ENCODE results near the gene S100A1. TPM values are rescaled to one million over a fixed set of nuclear protein-coding genes. Genes with fewer than 3 reads are reported as not detected.

S100A1 gene
- total and polyA plus RNA-seq, 10 of the 15 experiments (the other 5 are each of a cell fraction or from before 2014, with no cell fraction given), result 0.13 to 0.29 TPM; not detected in 8

- intact Hi-C loops (cut with micrococcal nuclease; ENCODE audit: unreplicated experiment), result loop anchor here (2.0 kb wide), 1 partner anchor 37 kb away; the partner anchor contains the start of gene ILF2
- peaks cover 31% of the 10 kb centered on the region for H3K79me2 ChIP-seq (ENCODE audit: control insufficient read depth, insufficient read depth, low read length)
- H3K27me3 ChIP-seq (replicated peaks in 1 of 2; ENCODE audit: control insufficient read depth in 2 of 2, insufficient read depth in 2 of 2, low read length in 1 of 2), result no peaks in the 10 kb centered on the region
- peaks cover 6% of the 10 kb centered on the region for H3K4me1 ChIP-seq (ENCODE audit: control insufficient read depth, insufficient read depth, low read length)
- ChIA-PET POLR2A (interaction anchor here (0.5 to 2.4 kb wide), 25 partner anchors 10 to 329 kb away, joined by 3 to 35 read pairs (median 4); partner anchors contain the start of genes INTS3, S100A4, S100A6 and SLC39A1), CTCF (interaction anchor here (0.6 to 3.0 kb wide), 17 partner anchors 10 to 400 kb away, joined by 3 to 25 read pairs (median 5); partner anchors contain the start of genes ILF2 and S100A6), RAD21 (ENCODE audit: unreplicated experiment) (interaction anchor here (0.6 to 3.1 kb wide), 20 partner anchors 9 to 371 kb away, joined by 3 to 13 read pairs (median 4); partner anchors contain the start of genes INTS3, JTB, RAB13 and S100A6), SMC1A (ENCODE audit: uncharacterized antibody, unreplicated experiment) (interaction anchor here (0.6 to 3.0 kb wide), 21 partner anchors 10 to 354 kb away, joined by 3 to 29 read pairs (median 4); partner anchors contain the start of gene SNAPIN)
- H3K4me3 ChIP-seq, result peak within 1 kb of the TSS; percentile 89
- peaks cover 1 to 23% of the 10 kb centered on the region in 2 experiments; a peak in 3 of 4 replicates for H3K36me3 ChIP-seq (ENCODE audit: control insufficient read depth in 2 of 2, insufficient read depth in 2 of 2, low read length in 1 of 2)
- peak within 1 kb of the TSS; percentile 97 for H3K9ac ChIP-seq (ENCODE audit: control insufficient read depth, insufficient read depth, low read length)
- in situ Hi-C loops (cut with MboI), result no loop called here
- peak within 1 kb of the TSS; percentile 90 for H3K4me2 ChIP-seq (ENCODE audit: control insufficient read depth, insufficient read depth)
- peak; percentile 96 for ATAC-seq
- H2AFZ ChIP-seq (ENCODE audit: control insufficient read depth, low read depth, low read length), result peak within 1 kb of the TSS; percentile 51
- peak; percentile 95 for DNase-seq (ENCODE audit: low read depth, low spot score)
- no peaks in the 10 kb centered on the region for H4K20me1 ChIP-seq (ENCODE audit: control insufficient read depth, insufficient read depth)
- WGBS (ENCODE audit: insufficient coverage, insufficient replicate concordance, low lambda C conversion rate, missing lambda C conversion rate), result 2% methylated on average over 61 of the region's 65 CpGs
- H3K9me3 ChIP-seq (replicated peaks; ENCODE audit: control insufficient read depth, insufficient read depth, low read length), result no peaks in the 10 kb centered on the region
- H3K27ac ChIP-seq (ENCODE audit: control insufficient read depth, insufficient read depth), result peak within 1 kb of the TSS; percentile 98
- BruUV-seq (replicated peaks), result TSS peak; percentile 88
- peak; percentile 99 for FAIRE-seq
- TF ChIP-seq MYB (IDR thresholded peaks at IDR 0.05; ENCODE audit: borderline replicate concordance, low read depth, low read length) (no peak), MTA3 (IDR thresholded peaks at IDR 0.05; ENCODE audit: borderline replicate concordance, low read length) (no peak; the same call in 1 of the 2 replicates), NR2F1 (conservative IDR thresholded peaks at IDR 0.05) (0 out of 2 replicates have a peak, but pooled peaks have one; percentile 38), EGR1 (IDR thresholded peaks at IDR 0.05; ENCODE audit: borderline replicate concordance in 1 of 2, low read depth in 2 of 2, low read length in 2 of 2) (peak; percentile 52 to 92; a peak in 2 of 3 replicates), SIN3A (IDR thresholded peaks at IDR 0.05; ENCODE audit: low read depth, low read length) (peak; percentile 89), TAF1 (IDR thresholded peaks at IDR 0.05; ENCODE audit: borderline replicate concordance, low read depth, low read length) (peak; percentile 94), YY1 (IDR thresholded peaks at IDR 0.05; ENCODE audit: low read depth, low read length) (peak; percentile 100), SPI1 (IDR thresholded peaks at IDR 0.05; ENCODE audit: borderline replicate concordance, insufficient read depth, low read depth, low read length) (0 out of 2 replicates have a peak, but pooled peaks have one; percentile 25), BCL11A (IDR thresholded peaks at IDR 0.05; ENCODE audit: low read depth, low read length) (no peak), IKZF1 (conservative IDR thresholded peaks at IDR 0.05) (peak; percentile 87), RELA (IDR thresholded peaks at IDR 0.05; ENCODE audit: borderline replicate concordance, partially characterized antibody) (peak; percentile 38), LARP7 (IDR thresholded peaks at IDR 0.05) (peak; percentile 97), YBX1 (IDR thresholded peaks at IDR 0.05) (no peak), PML (IDR thresholded peaks at IDR 0.05; ENCODE audit: low read length) (peak; percentile 99), GABPA (IDR thresholded peaks at IDR 0.05; ENCODE audit: low read depth) (no peak), MXI1 (IDR thresholded peaks at IDR 0.05; ENCODE audit: low read depth, low read length) (peak; percentile 20; the same call in 1 of the 2 replicates), RAD21 (IDR thresholded peaks at IDR 0.05; ENCODE audit: insufficient read depth, low read depth, low read length) (no peak), ZSCAN29 (IDR thresholded peaks at IDR 0.05) (no peak), HCFC1 (IDR thresholded peaks at IDR 0.05; ENCODE audit: low read length) (peak; percentile 48)
- TF ChIP-seq, protein P1, sequence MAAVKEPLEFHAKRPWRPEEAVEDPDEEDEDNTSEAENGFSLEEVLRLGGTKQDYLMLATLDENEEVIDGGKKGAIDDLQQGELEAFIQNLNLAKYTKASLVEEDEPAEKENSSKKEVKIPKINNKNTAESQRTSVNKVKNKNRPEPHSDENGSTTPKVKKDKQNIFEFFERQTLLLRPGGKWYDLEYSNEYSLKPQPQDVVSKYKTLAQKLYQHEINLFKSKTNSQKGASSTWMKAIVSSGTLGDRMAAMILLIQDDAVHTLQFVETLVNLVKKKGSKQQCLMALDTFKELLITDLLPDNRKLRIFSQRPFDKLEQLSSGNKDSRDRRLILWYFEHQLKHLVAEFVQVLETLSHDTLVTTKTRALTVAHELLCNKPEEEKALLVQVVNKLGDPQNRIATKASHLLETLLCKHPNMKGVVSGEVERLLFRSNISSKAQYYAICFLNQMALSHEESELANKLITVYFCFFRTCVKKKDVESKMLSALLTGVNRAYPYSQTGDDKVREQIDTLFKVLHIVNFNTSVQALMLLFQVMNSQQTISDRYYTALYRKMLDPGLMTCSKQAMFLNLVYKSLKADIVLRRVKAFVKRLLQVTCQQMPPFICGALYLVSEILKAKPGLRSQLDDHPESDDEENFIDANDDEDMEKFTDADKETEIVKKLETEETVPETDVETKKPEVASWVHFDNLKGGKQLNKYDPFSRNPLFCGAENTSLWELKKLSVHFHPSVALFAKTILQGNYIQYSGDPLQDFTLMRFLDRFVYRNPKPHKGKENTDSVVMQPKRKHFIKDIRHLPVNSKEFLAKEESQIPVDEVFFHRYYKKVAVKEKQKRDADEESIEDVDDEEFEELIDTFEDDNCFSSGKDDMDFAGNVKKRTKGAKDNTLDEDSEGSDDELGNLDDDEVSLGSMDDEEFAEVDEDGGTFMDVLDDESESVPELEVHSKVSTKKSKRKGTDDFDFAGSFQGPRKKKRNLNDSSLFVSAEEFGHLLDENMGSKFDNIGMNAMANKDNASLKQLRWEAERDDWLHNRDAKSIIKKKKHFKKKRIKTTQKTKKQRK (IDR thresholded peaks at IDR 0.05; ENCODE audit: low read depth, low read length), result no peak
These were observed 5.8 kb downstream of the S100A1 start, which contains the start of gene CHTOP for GRCh38 chr1:153633754-153634665. Gene CHTOP (plus strand): TSS chr1:153634066. CDS start chr1:153636589, 2,523 bp downstream.
